HepG2 (cell line): ENCODE results near the gene FAM174C. TPM values are rescaled to one million over a fixed set of nuclear protein-coding genes. Genes with fewer than 3 reads are reported as not detected.

Source experiments
- ARHGAP35 ChIP-seq: sonication (generic); formaldehyde crosslinking; IDR thresholded peaks from 2 replicates; pipeline ENCODE4 v1.9.0; 2022; ENCODE audit warnings: mild to moderate bottlenecking, inconsistent platforms, moderate library complexity, missing genetic modification reagents, borderline replicate concordance
- DR1 ChIP-seq: sonication (generic); formaldehyde crosslinking; IDR thresholded peaks from 2 replicates; pipeline ENCODE4 v1.8.0; 2021; ENCODE audit warnings: mild to moderate bottlenecking, missing genetic modification reagents, inconsistent platforms
- PPARG ChIP-seq: conservative IDR thresholded peaks from 2 replicates; pipeline ENCODE4 v1.6.1; 2016; ENCODE audit warnings: missing biosample characterization, missing genetic modification reagents
- RNF2 ChIP-seq: fragments of 450-650 bp; conservative IDR thresholded peaks from 2 replicates; pipeline ENCODE4 v1.6.1; 2016; ENCODE audit warnings: low read depth
- RXRA ChIP-seq: sonication (generic); formaldehyde crosslinking; IDR thresholded peaks from 2 replicates; pipeline ENCODE4 v1.5.1; 2020; ENCODE audit warnings: missing genetic modification reagents
- SP2 ChIP-seq: sonication (generic); formaldehyde crosslinking; IDR thresholded peaks from 2 replicates; pipeline ENCODE4 v1.5.1; 2020; ENCODE audit warnings: mild to moderate bottlenecking, missing genetic modification reagents
- SPEN ChIP-seq: sonication (generic); formaldehyde crosslinking; IDR thresholded peaks from 2 replicates; pipeline ENCODE4 v1.5.1; 2020; ENCODE audit warnings: low read depth, mild to moderate bottlenecking, missing genetic modification reagents
- STAT5B ChIP-seq: sonication (generic); formaldehyde crosslinking; IDR thresholded peaks from 2 replicates; pipeline ENCODE4 v1.4.0; 2020; ENCODE audit warnings: missing genetic modification reagents
- THAP7 ChIP-seq: sonication (generic); formaldehyde crosslinking; IDR thresholded peaks from 2 replicates; pipeline ENCODE4 v1.8.1; 2023; ENCODE audit warnings: mild to moderate bottlenecking, missing genetic modification reagents
- ZEB1 ChIP-seq: IDR thresholded peaks from 2 replicates; pipeline ENCODE4 v1.6.1; 2012; ENCODE audit warnings: mild to moderate bottlenecking, low read depth, inconsistent platforms; ENCODE audit not compliant: insufficient replicate concordance
- ZIK1 ChIP-seq: sonication (generic); formaldehyde crosslinking; IDR thresholded peaks from 2 replicates; pipeline ENCODE4 v1.5.0; 2020; ENCODE audit warnings: mild to moderate bottlenecking, low read depth, missing genetic modification reagents, borderline replicate concordance
- ZNF10 ChIP-seq: sonication (generic); formaldehyde crosslinking; IDR thresholded peaks from 2 replicates; pipeline ENCODE4 v1.4.0; 2020; ENCODE audit warnings: mild to moderate bottlenecking, low read depth, missing genetic modification reagents, borderline replicate concordance
- ZNF382 ChIP-seq: sonication (generic); formaldehyde crosslinking; IDR thresholded peaks from 2 replicates; pipeline ENCODE4 v1.5.0; 2020; ENCODE audit warnings: missing genetic modification reagents, mild to moderate bottlenecking, borderline replicate concordance
- ZNF484 ChIP-seq: sonication (generic); formaldehyde crosslinking; IDR thresholded peaks from 2 replicates; pipeline ENCODE4 v1.5.1; 2020; ENCODE audit warnings: mild to moderate bottlenecking, low read depth, missing genetic modification reagents, borderline replicate concordance
- ZNF558 ChIP-seq: sonication (generic); formaldehyde crosslinking; IDR thresholded peaks from 2 replicates; pipeline ENCODE4 v1.9.0; 2022; ENCODE audit warnings: mild to moderate bottlenecking, missing genetic modification reagents, borderline replicate concordance
- ZNF572 ChIP-seq: sonication (generic); formaldehyde crosslinking; IDR thresholded peaks from 2 replicates; pipeline ENCODE4 v1.5.1; 2020; ENCODE audit warnings: mild to moderate bottlenecking, missing genetic modification reagents
- ZNF614 ChIP-seq: IDR thresholded peaks from 2 replicates; pipeline ENCODE4 v1.6.1; 2018; ENCODE audit warnings: missing biosample characterization, missing genetic modification reagents, inconsistent platforms, borderline replicate concordance
- ZNF672 ChIP-seq: sonication (generic); formaldehyde crosslinking; IDR thresholded peaks from 2 replicates; pipeline ENCODE4 v1.8.1; 2022; ENCODE audit warnings: missing genetic modification reagents
- ZNF841 ChIP-seq: sonication (generic); formaldehyde crosslinking; IDR thresholded peaks from 2 replicates; pipeline ENCODE4 v1.8.1; 2023; ENCODE audit warnings: missing genetic modification reagents, borderline replicate concordance
- polyA plus RNA-seq, 8 experiments: library from polyadenylated mRNA; depleted of rRNA in 3 of 8; stranded (reverse) in 7 of 8; unstranded in 1 of 8; fragments of >200 nt; fragmentation: Illumina TruSeq in 4 of 8; extraction: Trizol in 4 of 8; gene quantifications; 2 replicates each; pipeline versions ENCODE4 v1.2.1 to v1.2.3, GENCODE V29; 2011 to 2016; ENCODE audit warnings: low read depth in 4 of 8, missing spikeins in 1 of 8, mixed read lengths in 1 of 8; ENCODE audit not compliant: insufficient read depth in 1 of 8
- total RNA-seq, 5 experiments: library from RNA; depleted of rRNA; stranded (reverse); fragments of >200 nt; fragmentation: Illumina TruSeq; extraction: Trizol; gene quantifications; 2 replicates each; pipeline ENCODE4 v1.2.3, GENCODE V29; 2016; ENCODE audit warnings: low read depth in 1 of 5
- TF ChIP-seq, protein P1 (sequence below): sonication (generic); formaldehyde crosslinking; IDR thresholded peaks from 2 replicates; pipeline ENCODE4 v1.4.0; 2020; ENCODE audit warnings: missing genetic modification reagents, borderline replicate concordance
- TF ChIP-seq, protein P2 (sequence below): IDR thresholded peaks from 2 replicates; pipeline ENCODE4 v1.4.0; 2020; ENCODE audit warnings: mild to moderate bottlenecking, missing genetic modification reagents

FAM174C gene
- total and polyA plus RNA-seq, 2 of the 13 experiments (the other 11 are each of a cell fraction or from before 2014, with no cell fraction given), result 19.5 to 31.3 TPM

- TF ChIP-seq, protein P1, sequence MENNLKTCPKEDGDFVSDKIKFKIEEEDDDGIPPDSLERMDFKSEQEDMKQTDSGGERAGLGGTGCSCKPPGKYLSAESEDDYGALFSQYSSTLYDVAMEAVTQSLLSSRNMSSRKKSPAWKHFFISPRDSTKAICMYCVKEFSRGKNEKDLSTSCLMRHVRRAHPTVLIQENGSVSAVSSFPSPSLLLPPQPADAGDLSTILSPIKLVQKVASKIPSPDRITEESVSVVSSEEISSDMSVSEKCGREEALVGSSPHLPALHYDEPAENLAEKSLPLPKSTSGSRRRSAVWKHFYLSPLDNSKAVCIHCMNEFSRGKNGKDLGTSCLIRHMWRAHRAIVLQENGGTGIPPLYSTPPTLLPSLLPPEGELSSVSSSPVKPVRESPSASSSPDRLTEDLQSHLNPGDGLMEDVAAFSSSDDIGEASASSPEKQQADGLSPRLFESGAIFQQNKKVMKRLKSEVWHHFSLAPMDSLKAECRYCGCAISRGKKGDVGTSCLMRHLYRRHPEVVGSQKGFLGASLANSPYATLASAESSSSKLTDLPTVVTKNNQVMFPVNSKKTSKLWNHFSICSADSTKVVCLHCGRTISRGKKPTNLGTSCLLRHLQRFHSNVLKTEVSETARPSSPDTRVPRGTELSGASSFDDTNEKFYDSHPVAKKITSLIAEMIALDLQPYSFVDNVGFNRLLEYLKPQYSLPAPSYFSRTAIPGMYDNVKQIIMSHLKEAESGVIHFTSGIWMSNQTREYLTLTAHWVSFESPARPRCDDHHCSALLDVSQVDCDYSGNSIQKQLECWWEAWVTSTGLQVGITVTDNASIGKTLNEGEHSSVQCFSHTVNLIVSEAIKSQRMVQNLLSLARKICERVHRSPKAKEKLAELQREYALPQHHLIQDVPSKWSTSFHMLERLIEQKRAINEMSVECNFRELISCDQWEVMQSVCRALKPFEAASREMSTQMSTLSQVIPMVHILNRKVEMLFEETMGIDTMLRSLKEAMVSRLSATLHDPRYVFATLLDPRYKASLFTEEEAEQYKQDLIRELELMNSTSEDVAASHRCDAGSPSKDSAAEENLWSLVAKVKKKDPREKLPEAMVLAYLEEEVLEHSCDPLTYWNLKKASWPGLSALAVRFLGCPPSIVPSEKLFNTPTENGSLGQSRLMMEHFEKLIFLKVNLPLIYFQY (CRISPR knock-in tag), result 0 out of 2 replicates have a peak, but pooled peaks have one; percentile 53
- TF ChIP-seq ARHGAP35 (CRISPR knock-in tag) (no peak), ZEB1 (peak; percentile 22), ZNF572 (CRISPR knock-in tag) (no peak; the same call in 1 of the 2 replicates), ZNF672 (CRISPR knock-in tag) (no peak), PPARG (0 out of 2 replicates have a peak, but pooled peaks have one; percentile 36), STAT5B (CRISPR knock-in tag) (no peak), SP2 (CRISPR knock-in tag) (no peak; the same call in 1 of the 2 replicates), ZNF841 (no peak), ZNF484 (CRISPR knock-in tag) (0 out of 2 replicates have a peak, but pooled peaks have one; percentile 55), THAP7 (0 out of 2 replicates have a peak, but pooled peaks have one; percentile 15), ZNF558 (CRISPR knock-in tag) (no peak), RNF2 (no peak), SPEN (CRISPR knock-in tag) (no peak; the same call in none of the 2 replicates), ZNF382 (no peak), ZNF614 (0 out of 2 replicates have a peak, but pooled peaks have one; percentile 21), ZIK1 (peak; percentile 19; the same call in 1 of the 2 replicates), ZNF10 (CRISPR knock-in tag) (no peak), RXRA (CRISPR knock-in tag) (peak; percentile 89), DR1 (CRISPR knock-in tag) (peak; percentile 60)
- TF ChIP-seq, protein P2, sequence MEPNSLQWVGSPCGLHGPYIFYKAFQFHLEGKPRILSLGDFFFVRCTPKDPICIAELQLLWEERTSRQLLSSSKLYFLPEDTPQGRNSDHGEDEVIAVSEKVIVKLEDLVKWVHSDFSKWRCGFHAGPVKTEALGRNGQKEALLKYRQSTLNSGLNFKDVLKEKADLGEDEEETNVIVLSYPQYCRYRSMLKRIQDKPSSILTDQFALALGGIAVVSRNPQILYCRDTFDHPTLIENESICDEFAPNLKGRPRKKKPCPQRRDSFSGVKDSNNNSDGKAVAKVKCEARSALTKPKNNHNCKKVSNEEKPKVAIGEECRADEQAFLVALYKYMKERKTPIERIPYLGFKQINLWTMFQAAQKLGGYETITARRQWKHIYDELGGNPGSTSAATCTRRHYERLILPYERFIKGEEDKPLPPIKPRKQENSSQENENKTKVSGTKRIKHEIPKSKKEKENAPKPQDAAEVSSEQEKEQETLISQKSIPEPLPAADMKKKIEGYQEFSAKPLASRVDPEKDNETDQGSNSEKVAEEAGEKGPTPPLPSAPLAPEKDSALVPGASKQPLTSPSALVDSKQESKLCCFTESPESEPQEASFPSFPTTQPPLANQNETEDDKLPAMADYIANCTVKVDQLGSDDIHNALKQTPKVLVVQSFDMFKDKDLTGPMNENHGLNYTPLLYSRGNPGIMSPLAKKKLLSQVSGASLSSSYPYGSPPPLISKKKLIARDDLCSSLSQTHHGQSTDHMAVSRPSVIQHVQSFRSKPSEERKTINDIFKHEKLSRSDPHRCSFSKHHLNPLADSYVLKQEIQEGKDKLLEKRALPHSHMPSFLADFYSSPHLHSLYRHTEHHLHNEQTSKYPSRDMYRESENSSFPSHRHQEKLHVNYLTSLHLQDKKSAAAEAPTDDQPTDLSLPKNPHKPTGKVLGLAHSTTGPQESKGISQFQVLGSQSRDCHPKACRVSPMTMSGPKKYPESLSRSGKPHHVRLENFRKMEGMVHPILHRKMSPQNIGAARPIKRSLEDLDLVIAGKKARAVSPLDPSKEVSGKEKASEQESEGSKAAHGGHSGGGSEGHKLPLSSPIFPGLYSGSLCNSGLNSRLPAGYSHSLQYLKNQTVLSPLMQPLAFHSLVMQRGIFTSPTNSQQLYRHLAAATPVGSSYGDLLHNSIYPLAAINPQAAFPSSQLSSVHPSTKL, result peak; percentile 62
These were observed 9.0 kb upstream of the FAM174C start (continued) for GRCh38 chr19:1266129-1266915.
